MM.1S (cell line): Measurements from ENCODE around the gene SIM1.

Source experiments
- DNase-seq: peaks from one replicate; pipeline ENCODE4 v3.0.0-alpha.2; 2015
- H2AFZ ChIP-seq: fragments of 300-600 bp; sonication (generic); 2 replicates; pipeline ENCODE4 v1.6.0; 2016; ENCODE audit warnings: antibody characterized with exemption, low read length
- H3F3A ChIP-seq: fragments of 300-600 bp; sonication (generic); 2 replicates; pipeline ENCODE4 v1.6.1; 2016; ENCODE audit warnings: mild to moderate bottlenecking, antibody characterized with exemption, low read length, moderate library complexity, mixed read lengths; ENCODE audit not compliant: insufficient read depth
- H3K27ac ChIP-seq: fragments of 300-600 bp; sonication (generic); 2 replicates; pipeline ENCODE4 v1.5.1; 2016; ENCODE audit warnings: mild to moderate bottlenecking, low read length
- H3K27me3 ChIP-seq: fragments of 300-600 bp; sonication (generic); replicated peaks from 2 replicates; pipeline ENCODE4 v1.6.0; 2016; ENCODE audit warnings: low read length; ENCODE audit not compliant: insufficient read depth
- H3K36me3 ChIP-seq: fragments of 300-600 bp; sonication (generic); replicated peaks from 2 replicates; pipeline ENCODE4 v1.6.1; 2016; ENCODE audit warnings: mild to moderate bottlenecking, low read length, mixed read lengths; ENCODE audit not compliant: insufficient read depth
- H3K4me1 ChIP-seq: fragments of 300-600 bp; sonication (generic); 2 replicates; pipeline ENCODE4 v1.6.1; 2016; ENCODE audit warnings: low read length, mixed read lengths
- H3K4me2 ChIP-seq: fragments of 300-600 bp; sonication (generic); 2 replicates; pipeline ENCODE4 v1.6.0; 2016; ENCODE audit warnings: low read depth, low read length
- H3K4me3 ChIP-seq: fragments of 300-600 bp; sonication (generic); 2 replicates; pipeline ENCODE4 v1.5.1; 2016; ENCODE audit warnings: low read length, mixed read lengths
- H3K79me2 ChIP-seq: fragments of 300-600 bp; sonication (generic); 2 replicates; pipeline ENCODE4 v1.6.1; 2016; ENCODE audit warnings: mixed run types, low read length, mixed read lengths
- H3K9ac ChIP-seq: fragments of 300-600 bp; sonication (generic); 2 replicates; pipeline ENCODE4 v1.6.1; 2016; ENCODE audit warnings: low read length, mixed read lengths
- H3K9me2 ChIP-seq: fragments of 300-600 bp; sonication (generic); replicated peaks from 2 replicates; pipeline ENCODE4 v1.6.1; 2016; ENCODE audit warnings: mild to moderate bottlenecking, low read length, mixed read lengths; ENCODE audit not compliant: insufficient read depth
- H3K9me3 ChIP-seq: fragments of 300-600 bp; sonication (generic); replicated peaks from 2 replicates; pipeline ENCODE4 v1.6.1; 2016; ENCODE audit warnings: mild to moderate bottlenecking, low read length, mixed read lengths; ENCODE audit not compliant: insufficient read depth
- H4K20me1 ChIP-seq: fragments of 300-600 bp; sonication (generic); 2 replicates; pipeline ENCODE4 v1.6.1; 2016; ENCODE audit warnings: mild to moderate bottlenecking, low read length, moderate library complexity, mixed read lengths; ENCODE audit not compliant: insufficient read depth
- CTCF ChIP-seq: fragments of 300-600 bp; sonication (generic); IDR thresholded peaks from 2 replicates; pipeline ENCODE4 v1.5.1; 2016; ENCODE audit warnings: antibody characterized with exemption, low read length, mixed read lengths
- EZH2 ChIP-seq: fragments of 300-600 bp; sonication (generic); optimal IDR thresholded peaks from 2 replicates; pipeline ENCODE3; 2017; ENCODE audit warnings: low read depth, mild to moderate bottlenecking, antibody characterized with exemption, low read length, mixed read lengths
- EZH2phosphoT487 ChIP-seq: fragments of 300-600 bp; sonication (generic); IDR thresholded peaks from 2 replicates; pipeline ENCODE4 v1.6.1; 2018; ENCODE audit warnings: antibody characterized with exemption, low read length

The SIM1 gene

GRCh38 chr6:100467129-100468015 lies 2.7 kb upstream of the SIM1 start:
- H3F3A ChIP-seq, result peaks cover 6% of the 10 kb centered on the region; the same call in 1 of the 2 replicates

GRCh38 chr6:100466410-100467128 lies 1.8 kb upstream of the SIM1 start:
- H3K9me3 ChIP-seq, result no peaks in the 10 kb centered on the region
- H3K4me2 ChIP-seq, result no peak overlapping the region; the same call in 1 of the 2 replicates
- no peak overlapping the region for H3K9ac ChIP-seq
- H3K27ac ChIP-seq, result no peak overlapping the region
- DNase-seq, result no peak
- no peaks in the 10 kb centered on the region for H4K20me1 ChIP-seq
- no peaks in the 10 kb centered on the region for H3K36me3 ChIP-seq
- H3K9me2 ChIP-seq, result no peaks in the 10 kb centered on the region
- H3K79me2 ChIP-seq, result no peaks in the 10 kb centered on the region
- no peak overlapping the region for H2AFZ ChIP-seq
- TF ChIP-seq CTCF (no peak), EZH2phosphoT487 (no peak), EZH2 (no peak)
- H3K4me3 ChIP-seq, result no peak overlapping the region
- no peaks in the 10 kb centered on the region for H3F3A ChIP-seq
- peaks cover 19% of the 10 kb centered on the region for H3K27me3 ChIP-seq
- 0 out of 2 replicates have a peak, but pooled peaks cover 6% of the 10 kb centered on the region for H3K4me1 ChIP-seq

More at GRCh38 chr6:100467129-100468015, 2.7 kb upstream of the SIM1 start:
- H3K4me1 ChIP-seq, result peaks cover 8% of the 10 kb centered on the region
- no peak for TF ChIP-seq EZH2phosphoT487
- TF ChIP-seq CTCF, result no peak
- no peak for TF ChIP-seq EZH2
- no peak overlapping the region for H3K4me3 ChIP-seq
- peaks cover 26% of the 10 kb centered on the region for H3K27me3 ChIP-seq
- H3K27ac ChIP-seq, result no peak overlapping the region
- H4K20me1 ChIP-seq, result no peaks in the 10 kb centered on the region
- H2AFZ ChIP-seq, result no peak overlapping the region
- H3K9me3 ChIP-seq, result no peaks in the 10 kb centered on the region
- no peaks in the 10 kb centered on the region for H3K79me2 ChIP-seq
- H3K9me2 ChIP-seq, result no peaks in the 10 kb centered on the region
- H3K36me3 ChIP-seq, result no peaks in the 10 kb centered on the region
- no peak for DNase-seq
- no peak overlapping the region for H3K9ac ChIP-seq
- no peak overlapping the region for H3K4me2 ChIP-seq

DNA sequence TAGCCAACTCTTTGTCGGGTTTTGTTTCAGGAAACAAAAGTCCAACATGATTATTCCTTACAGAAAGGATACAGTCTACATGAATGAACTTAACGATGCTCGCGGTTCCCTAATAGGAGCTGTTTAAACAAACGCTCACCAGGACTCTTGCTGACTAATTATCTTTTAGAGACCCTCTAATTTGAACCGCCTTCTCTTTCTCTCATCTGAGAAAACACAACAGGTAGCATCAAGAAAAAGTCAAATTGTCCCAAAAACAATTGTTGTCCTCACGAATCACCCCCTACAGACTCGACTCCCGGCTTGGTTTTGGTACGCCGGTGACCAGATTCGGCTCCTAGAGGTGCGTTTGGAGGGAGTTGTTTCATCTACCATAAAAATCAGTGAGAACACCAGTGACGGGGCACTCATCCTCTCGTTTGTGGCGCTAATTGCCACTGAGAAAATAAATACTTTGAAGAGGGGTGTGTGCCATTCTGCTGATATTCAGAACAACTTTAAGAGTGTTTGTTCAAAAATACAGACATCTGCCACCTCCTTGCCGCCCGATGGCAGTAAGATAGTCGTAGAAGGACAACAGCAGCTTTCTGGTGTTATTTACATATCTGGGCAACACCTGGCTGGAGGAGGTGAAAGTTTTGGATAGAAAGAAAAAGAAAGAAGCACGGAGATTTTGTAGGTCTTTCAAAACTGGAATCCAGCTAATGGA lies 1.1 kb upstream of the SIM1 start:
- H4K20me1 ChIP-seq, result no peaks in the 10 kb centered on the region
- H3K4me1 ChIP-seq, result 0 out of 2 replicates have a peak, but pooled peaks cover 6% of the 10 kb centered on the region
- H3K4me2 ChIP-seq, result no peak overlapping the region; the same call in 1 of the 2 replicates
- DNase-seq, result no peak
- H3K9me2 ChIP-seq, result no peaks in the 10 kb centered on the region
- no peaks in the 10 kb centered on the region for H3F3A ChIP-seq
- no peak overlapping the region for H3K27ac ChIP-seq
- no peaks in the 10 kb centered on the region for H3K36me3 ChIP-seq
- no peak overlapping the region for H3K9ac ChIP-seq
- no peaks in the 10 kb centered on the region for H3K79me2 ChIP-seq
- H3K9me3 ChIP-seq, result no peaks in the 10 kb centered on the region
- H3K4me3 ChIP-seq, result no peak overlapping the region
- H2AFZ ChIP-seq, result no peak overlapping the region
- H3K27me3 ChIP-seq, result peaks cover 20% of the 10 kb centered on the region
- TF ChIP-seq EZH2 (no peak), CTCF (no peak), EZH2phosphoT487 (no peak)
